ENCODE results near the gene ACSBG1. TPM values are rescaled to one million over a fixed set of nuclear protein-coding genes. Genes with fewer than 3 reads are reported as not detected.

Gene ACSBG1
- total and polyA plus RNA-seq, 2 donors (not counting 1 experiment from before 2014, with no cell fraction given) = not detected

GRCh38 chr15:78201281-78202190 is 32.8 kb downstream of the ACSBG1 start:
- Histone ChIP-seq H3K79me2 (ENCODE audit: control insufficient read depth, insufficient read depth, low read length) (no peaks in the 10 kb centered on the region), H3K9ac (ENCODE audit: insufficient read depth, low read length) (no peak overlapping the region), H3K4me2 (ENCODE audit: extremely low read depth, insufficient read depth, low read length) (no peak overlapping the region), H4K20me1 (ENCODE audit: control insufficient read depth, extremely low read depth, insufficient read depth, low read length) (no peaks in the 10 kb centered on the region), H3K4me1 (ENCODE audit: control insufficient read depth, extremely low read depth, insufficient read depth, low read length) (no peaks in the 10 kb centered on the region), H3K27me3 (ENCODE audit: control insufficient read depth, insufficient read depth, low read length) (peaks cover 9% of the 10 kb centered on the region), H3K4me3 (replicated peaks in 1 of 4; ENCODE audit: control extremely low read depth in 1 of 4, insufficient read depth in 1 of 4, low read depth in 3 of 4, low read length in 4 of 4) (no peak overlapping the region), H3K9me3 (ENCODE audit: control insufficient read depth, insufficient read depth, low read depth, low read length) (no peaks in the 10 kb centered on the region), H2AFZ (ENCODE audit: low read length) (no peak overlapping the region), H3K36me3 (ENCODE audit: control insufficient read depth, insufficient read depth, low read length) (no peaks in the 10 kb centered on the region), H3K27ac (ENCODE audit: insufficient read depth, low read length) (no peak overlapping the region)
- no peak for DNase-seq (ENCODE audit: low read depth in 2 of 2)
- TF ChIP-seq EZH2 (IDR thresholded peaks at IDR 0.05; ENCODE audit: low read length, missing control alignments) = no peak
- no peak for TF ChIP-seq CTCF (conservative IDR thresholded peaks at IDR 0.05 in 1 of 2, IDR thresholded peaks at IDR 0.05 in 1 of 2; ENCODE audit: low read depth in 1 of 2, low read length in 2 of 2)

- peaks cover 9% of the 10 kb centered on the region for H3K27me3 ChIP-seq (ENCODE audit: control insufficient read depth, insufficient read depth, low read length)
- H3K4me1 ChIP-seq (ENCODE audit: control insufficient read depth, extremely low read depth, insufficient read depth, low read length) = no peaks in the 10 kb centered on the region
- no peaks in the 10 kb centered on the region for H3K36me3 ChIP-seq (ENCODE audit: control insufficient read depth, insufficient read depth, low read length)
- H3K9ac ChIP-seq (ENCODE audit: insufficient read depth, low read length) = no peak overlapping the region
- H3K4me3 ChIP-seq (replicated peaks in 1 of 4; ENCODE audit: control extremely low read depth in 1 of 4, insufficient read depth in 1 of 4, low read depth in 3 of 4, low read length in 4 of 4) = no peak overlapping the region
- H3K79me2 ChIP-seq (ENCODE audit: control insufficient read depth, insufficient read depth, low read length) = no peaks in the 10 kb centered on the region
- H4K20me1 ChIP-seq (ENCODE audit: control insufficient read depth, extremely low read depth, insufficient read depth, low read length) = no peaks in the 10 kb centered on the region
- no peak overlapping the region for H2AFZ ChIP-seq (ENCODE audit: low read length)
- no peak for DNase-seq (ENCODE audit: low read depth in 2 of 2)
- H3K27ac ChIP-seq (ENCODE audit: insufficient read depth, low read length) = no peak overlapping the region
- H3K4me2 ChIP-seq (ENCODE audit: extremely low read depth, insufficient read depth, low read length) = no peak overlapping the region
- H3K9me3 ChIP-seq (ENCODE audit: control insufficient read depth, insufficient read depth, low read depth, low read length) = no peaks in the 10 kb centered on the region
- TF ChIP-seq EZH2 (IDR thresholded peaks at IDR 0.05; ENCODE audit: low read length, missing control alignments) (no peak), CTCF (conservative IDR thresholded peaks at IDR 0.05 in 1 of 2, IDR thresholded peaks at IDR 0.05 in 1 of 2; ENCODE audit: low read depth in 1 of 2, low read length in 2 of 2) (no peak)
Observed at GRCh38 chr15:78200276-78200930, 34.0 kb downstream of the ACSBG1 start.

GRCh38 chr15:78197632-78198031 is 36.7 kb downstream of the ACSBG1 start:
- DNase-seq (ENCODE audit: low read depth in 2 of 2) = no peak
- H3K27me3 ChIP-seq (ENCODE audit: control insufficient read depth, insufficient read depth, low read length) = peaks cover 2% of the 10 kb centered on the region

More at GRCh38 chr15:78197632-78198031, 36.7 kb downstream of the ACSBG1 start:
- no peak overlapping the region for H2AFZ ChIP-seq (ENCODE audit: low read length)
- no peak overlapping the region for H3K4me3 ChIP-seq (replicated peaks in 1 of 4; ENCODE audit: control extremely low read depth in 1 of 4, insufficient read depth in 1 of 4, low read depth in 3 of 4, low read length in 4 of 4)
- H4K20me1 ChIP-seq (ENCODE audit: control insufficient read depth, extremely low read depth, insufficient read depth, low read length) = no peaks in the 10 kb centered on the region
- H3K4me1 ChIP-seq (ENCODE audit: control insufficient read depth, extremely low read depth, insufficient read depth, low read length) = no peaks in the 10 kb centered on the region
- TF ChIP-seq EZH2 (IDR thresholded peaks at IDR 0.05; ENCODE audit: low read length, missing control alignments) (no peak), CTCF (conservative IDR thresholded peaks at IDR 0.05 in 1 of 2, IDR thresholded peaks at IDR 0.05 in 1 of 2; ENCODE audit: low read depth in 1 of 2, low read length in 2 of 2) (no peak)
- H3K27ac ChIP-seq (ENCODE audit: insufficient read depth, low read length) = no peak overlapping the region
- H3K9me3 ChIP-seq (ENCODE audit: control insufficient read depth, insufficient read depth, low read depth, low read length) = no peaks in the 10 kb centered on the region
- H3K36me3 ChIP-seq (ENCODE audit: control insufficient read depth, insufficient read depth, low read length) = no peaks in the 10 kb centered on the region
- no peaks in the 10 kb centered on the region for H3K79me2 ChIP-seq (ENCODE audit: control insufficient read depth, insufficient read depth, low read length)
- no peak overlapping the region for H3K9ac ChIP-seq (ENCODE audit: insufficient read depth, low read length)
- no peak overlapping the region for H3K4me2 ChIP-seq (ENCODE audit: extremely low read depth, insufficient read depth, low read length)

Measured in fibroblast of lung (primary cell).